ENCODE data around the gene FOXN3.
"Not testable (repeated sequence)": the region's sequence is repeated elsewhere in the genome, so short reads cannot be mapped to it uniquely, and the experiment has no call there.

The FOXN3 gene

GRCh38 chr14:89112720-89113119 is 304.3 kb downstream of the FOXN3 start:
- no peaks in the 10 kb centered on the region for H3K4me1 ChIP-seq (ENCODE audit: insufficient read depth, insufficient read length)
- H3K4me3 ChIP-seq (ENCODE audit: insufficient read length, low read depth): no peak overlapping the region
- no peaks in the 10 kb centered on the region for H3K27me3 ChIP-seq (ENCODE audit: insufficient read depth, insufficient read length)
- H3K9ac ChIP-seq (ENCODE audit: insufficient read length, low read depth): no peak overlapping the region
- no peaks in the 10 kb centered on the region for H3K9me3 ChIP-seq (ENCODE audit: insufficient read depth, low read length)
- no peak for DNase-seq (ENCODE audit: low read depth, low spot score)
- H3K36me3 ChIP-seq (ENCODE audit: insufficient read depth, insufficient read length, low read length): no peaks in the 10 kb centered on the region
- no peak for TF ChIP-seq SUZ12 (IDR thresholded peaks at IDR 0.05; ENCODE audit: extremely low read depth, insufficient read depth, insufficient read length)
- TF ChIP-seq YY1 (IDR thresholded peaks at IDR 0.05; ENCODE audit: insufficient read depth, insufficient read length): no peak
- no peak for TF ChIP-seq ZNF274 (IDR thresholded peaks at IDR 0.05; ENCODE audit: low read depth, low read length)

GRCh38 chr14:89111766-89112543 is 305.1 kb downstream of the FOXN3 start:
- H3K36me3 ChIP-seq (ENCODE audit: insufficient read depth, insufficient read length, low read length); H3K4me3 ChIP-seq (ENCODE audit: insufficient read length, low read depth); H3K27me3 ChIP-seq (ENCODE audit: insufficient read depth, insufficient read length); H3K9me3 ChIP-seq (ENCODE audit: insufficient read depth, low read length); H3K4me1 ChIP-seq (ENCODE audit: insufficient read depth, insufficient read length); DNase-seq (ENCODE audit: low read depth, low spot score); H3K9ac ChIP-seq (ENCODE audit: insufficient read length, low read depth): not testable (repeated sequence)

DNA sequence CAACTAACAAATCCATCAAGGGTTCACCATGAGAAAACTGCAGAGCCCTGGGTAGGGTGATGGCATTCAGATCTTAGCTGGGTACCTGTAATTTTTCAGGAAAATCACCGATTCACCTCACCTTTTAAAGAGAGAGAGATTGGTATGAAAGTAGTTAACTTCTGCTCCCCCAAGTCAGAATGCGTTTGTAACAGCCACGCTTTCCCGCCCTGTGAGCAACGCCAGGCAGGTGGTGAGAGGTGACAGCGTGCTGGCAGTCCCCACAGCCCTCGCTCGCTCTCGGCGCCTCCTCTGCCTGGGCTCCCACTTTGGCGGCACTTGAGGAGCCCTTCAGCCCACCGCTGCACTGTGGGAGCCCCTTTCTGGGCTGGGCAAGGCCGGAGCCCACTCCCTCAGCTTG is 305.8 kb downstream of the FOXN3 start:
- H3K9me3 ChIP-seq (ENCODE audit: insufficient read depth, low read length); H3K4me3 ChIP-seq (ENCODE audit: insufficient read length, low read depth); H3K9ac ChIP-seq (ENCODE audit: insufficient read length, low read depth); H3K4me1 ChIP-seq (ENCODE audit: insufficient read depth, insufficient read length); H3K27me3 ChIP-seq (ENCODE audit: insufficient read depth, insufficient read length); DNase-seq (ENCODE audit: low read depth, low spot score); H3K36me3 ChIP-seq (ENCODE audit: insufficient read depth, insufficient read length, low read length): not testable (repeated sequence)

DNA sequence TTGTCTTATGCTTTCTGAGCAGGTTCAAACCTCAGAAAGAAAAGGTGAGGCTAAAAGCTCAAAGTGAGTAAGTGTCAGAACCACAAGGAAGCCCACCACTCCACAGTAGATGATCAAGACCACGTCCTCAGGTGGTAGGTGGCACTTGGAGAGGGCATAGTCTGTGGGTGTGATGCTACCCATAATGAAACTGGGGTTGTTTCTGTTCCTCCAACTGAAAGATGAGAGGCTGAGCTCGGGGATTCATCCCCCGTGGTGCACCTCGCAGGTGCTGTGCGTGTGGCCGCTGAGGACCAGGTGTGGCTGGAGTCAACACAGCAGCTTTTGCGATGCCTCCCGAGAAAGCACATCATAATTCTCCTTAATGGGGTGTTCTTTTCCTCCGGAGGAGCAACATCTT is 306.9 kb downstream of the FOXN3 start:
- no peaks in the 10 kb centered on the region for H3K27me3 ChIP-seq (ENCODE audit: insufficient read depth, insufficient read length)
- no peaks in the 10 kb centered on the region for H3K36me3 ChIP-seq (ENCODE audit: insufficient read depth, insufficient read length, low read length)
- H3K9me3 ChIP-seq (ENCODE audit: insufficient read depth, low read length): no peaks in the 10 kb centered on the region
- no peak overlapping the region for H3K4me3 ChIP-seq (ENCODE audit: insufficient read length, low read depth)
- no peak for TF ChIP-seq SUZ12 (IDR thresholded peaks at IDR 0.05; ENCODE audit: extremely low read depth, insufficient read depth, insufficient read length)
- no peak for TF ChIP-seq YY1 (IDR thresholded peaks at IDR 0.05; ENCODE audit: insufficient read depth, insufficient read length)
- TF ChIP-seq ZNF274 (IDR thresholded peaks at IDR 0.05; ENCODE audit: low read depth, low read length): no peak
- no peak for DNase-seq (ENCODE audit: low read depth, low spot score)
- H3K4me1 ChIP-seq (ENCODE audit: insufficient read depth, insufficient read length): no peaks in the 10 kb centered on the region
- H3K9ac ChIP-seq (ENCODE audit: insufficient read length, low read depth): no peak overlapping the region

DNA sequence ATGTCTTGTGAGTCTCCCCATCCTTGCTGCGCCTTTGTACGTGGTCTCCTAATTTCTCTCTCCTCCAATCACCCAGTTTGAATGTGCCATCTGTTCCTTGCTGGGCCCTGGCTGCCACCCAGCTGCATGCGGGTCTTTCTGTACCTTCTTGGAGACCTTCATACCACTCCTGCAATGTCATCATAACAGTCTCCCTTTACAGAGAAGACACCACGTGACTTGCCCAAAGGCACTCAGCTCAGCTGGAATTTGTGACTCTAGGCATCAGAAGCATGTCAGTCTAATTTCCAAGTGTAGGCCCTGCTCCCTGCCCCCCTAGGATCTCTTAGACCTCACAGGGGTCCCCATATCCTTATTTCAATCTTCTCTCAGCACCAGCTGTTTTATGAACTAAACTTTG is 308.4 kb downstream of the FOXN3 start:
- no peak for TF ChIP-seq SUZ12 (IDR thresholded peaks at IDR 0.05; ENCODE audit: extremely low read depth, insufficient read depth, insufficient read length)
- TF ChIP-seq ZNF274 (IDR thresholded peaks at IDR 0.05; ENCODE audit: low read depth, low read length): no peak
- no peak for TF ChIP-seq YY1 (IDR thresholded peaks at IDR 0.05; ENCODE audit: insufficient read depth, insufficient read length)
- no peak for DNase-seq (ENCODE audit: low read depth, low spot score)
- no peaks in the 10 kb centered on the region for H3K27me3 ChIP-seq (ENCODE audit: insufficient read depth, insufficient read length)
- H3K4me1 ChIP-seq (ENCODE audit: insufficient read depth, insufficient read length): peaks cover 2% of the 10 kb centered on the region
- no peaks in the 10 kb centered on the region for H3K9me3 ChIP-seq (ENCODE audit: insufficient read depth, low read length)
- no peak overlapping the region for H3K4me3 ChIP-seq (ENCODE audit: insufficient read length, low read depth)
- no peak overlapping the region for H3K9ac ChIP-seq (ENCODE audit: insufficient read length, low read depth)
- no peaks in the 10 kb centered on the region for H3K36me3 ChIP-seq (ENCODE audit: insufficient read depth, insufficient read length, low read length)

- H3K9ac ChIP-seq (ENCODE audit: insufficient read length, low read depth): no peak overlapping the region
- DNase-seq (ENCODE audit: low read depth, low spot score): no peak
- no peak for TF ChIP-seq YY1 (IDR thresholded peaks at IDR 0.05; ENCODE audit: insufficient read depth, insufficient read length)
- TF ChIP-seq SUZ12 (IDR thresholded peaks at IDR 0.05; ENCODE audit: extremely low read depth, insufficient read depth, insufficient read length): no peak
- no peak for TF ChIP-seq ZNF274 (IDR thresholded peaks at IDR 0.05; ENCODE audit: low read depth, low read length)
- no peaks in the 10 kb centered on the region for H3K9me3 ChIP-seq (ENCODE audit: insufficient read depth, low read length)
- no peaks in the 10 kb centered on the region for H3K27me3 ChIP-seq (ENCODE audit: insufficient read depth, insufficient read length)
- H3K4me3 ChIP-seq (ENCODE audit: insufficient read length, low read depth): no peak overlapping the region
- H3K4me1 ChIP-seq (ENCODE audit: insufficient read depth, insufficient read length): peaks cover 2% of the 10 kb centered on the region
- H3K36me3 ChIP-seq (ENCODE audit: insufficient read depth, insufficient read length, low read length): no peaks in the 10 kb centered on the region
These were observed 309.4 kb downstream of the FOXN3 start for GRCh38 chr14:89107626-89108025.

Measured in NT2/D1 (cell line).